Fibroblast of skin of back (primary cell): ENCODE measurements around the gene ACVR2A.

ENCODE experiments used
- DNase-seq: peaks from one replicate; pipeline ENCODE4 v3.0.0-alpha.2; 2013

Gene ACVR2A

DNA sequence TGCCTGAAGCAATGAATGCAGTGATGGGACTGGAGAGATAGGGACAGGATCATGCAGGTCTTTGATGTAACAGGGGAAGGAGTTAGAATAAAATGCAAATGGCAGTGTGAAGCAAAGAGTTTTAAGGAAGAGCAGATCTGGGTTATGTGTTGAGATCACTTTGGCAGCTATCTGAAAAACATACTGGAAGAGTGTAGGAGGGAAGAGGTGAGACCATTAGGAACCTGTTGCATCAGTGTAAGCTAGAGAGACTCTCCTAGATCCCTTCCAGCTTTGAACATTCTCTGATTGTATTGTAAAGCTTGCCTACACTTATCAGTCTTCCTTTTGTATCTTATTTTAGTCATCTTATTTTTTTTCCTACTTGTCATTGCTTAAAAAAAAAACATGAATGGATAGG, 10.5 kb downstream of the ACVR2A start:
- DNase-seq: no peak

DNA sequence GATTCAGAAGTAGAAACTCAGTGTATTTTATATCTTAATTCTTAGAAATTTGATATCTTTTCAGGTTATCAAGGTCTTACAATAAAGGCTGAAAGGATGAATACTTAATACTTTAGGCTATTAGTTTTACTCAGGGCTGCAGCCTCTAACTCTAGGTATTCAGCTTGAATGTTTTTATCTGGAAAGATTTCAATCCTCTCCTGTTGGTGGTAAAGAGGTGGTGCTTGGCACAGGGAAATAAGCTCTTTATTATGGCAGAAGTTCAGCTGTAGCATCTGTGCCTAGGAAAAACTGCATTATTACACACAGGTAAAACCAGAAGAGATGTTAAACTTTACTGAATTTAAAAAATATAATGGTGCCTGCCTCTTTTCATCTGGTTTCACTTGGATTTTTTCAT, 11.1 kb downstream of the ACVR2A start:
- no peak for DNase-seq

DNA sequence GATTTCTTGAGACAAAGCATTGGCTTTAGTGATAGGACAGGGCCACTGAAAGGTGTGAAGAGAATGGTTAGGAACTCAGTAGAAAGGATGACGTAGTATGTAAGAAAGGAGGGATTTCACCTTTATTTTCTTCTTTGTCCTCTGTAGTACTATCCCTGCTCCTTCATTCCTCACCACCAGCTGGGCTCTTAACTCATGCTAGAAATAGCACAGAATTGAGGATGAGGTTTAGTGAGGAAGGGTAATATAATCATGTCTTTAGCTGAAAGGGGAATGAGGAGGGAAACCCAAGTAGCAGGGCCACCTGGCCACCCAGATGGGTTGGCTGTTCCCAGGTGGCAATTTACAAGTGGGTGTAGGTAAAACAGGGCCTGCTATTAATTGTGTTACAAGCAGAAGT, 15.2 kb downstream of the ACVR2A start:
- no peak for DNase-seq

DNA sequence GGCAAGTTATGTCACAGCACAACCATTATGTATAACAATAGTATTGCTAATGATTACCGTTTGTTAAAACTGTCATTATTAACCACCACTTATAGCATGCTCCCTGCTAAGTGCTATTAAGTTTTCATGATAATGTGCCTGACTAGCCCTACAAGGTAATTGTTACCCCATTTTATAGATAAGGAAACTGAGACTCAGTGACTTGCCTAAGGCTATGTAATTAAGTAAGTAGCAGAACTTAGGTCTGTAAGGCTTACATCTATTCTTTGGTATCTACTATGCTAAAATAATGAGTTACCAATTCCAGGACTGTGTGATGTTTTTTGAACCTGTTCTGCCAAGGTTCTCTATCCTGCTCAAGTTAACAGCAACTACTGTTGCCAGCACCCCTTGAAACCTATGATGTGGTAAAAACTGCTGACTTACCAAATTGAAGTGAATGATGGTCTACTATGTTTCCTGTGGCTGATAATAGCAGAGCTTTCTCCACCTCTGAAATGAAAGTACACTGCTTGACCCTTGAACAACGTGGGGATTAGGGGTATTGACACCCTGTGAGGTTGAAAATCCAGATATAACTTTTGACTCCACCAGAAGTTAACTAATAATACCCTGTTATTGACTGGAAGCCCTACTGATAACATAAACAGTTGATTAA, 18.2 kb downstream of the ACVR2A start:
- no peak for DNase-seq

DNA sequence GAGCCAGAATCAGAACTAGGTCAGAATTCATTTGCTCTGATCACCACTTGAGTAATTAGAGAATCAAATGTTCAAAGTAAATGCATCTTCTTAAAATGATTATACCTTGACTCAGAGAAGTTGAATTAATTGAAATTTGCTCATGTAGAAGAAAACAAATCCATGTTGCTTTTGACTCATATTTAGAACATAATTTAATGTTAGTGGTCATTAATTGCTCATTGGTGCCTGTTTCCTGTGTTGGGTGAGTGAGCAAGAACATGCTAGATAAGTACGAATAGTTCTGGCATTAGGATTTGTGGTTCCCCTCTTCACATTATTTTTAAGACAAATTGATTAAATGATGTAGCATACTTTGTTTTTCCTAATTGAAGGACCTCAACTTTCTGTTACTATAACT, 19.0 kb downstream of the ACVR2A start:
- no peak for DNase-seq

DNA sequence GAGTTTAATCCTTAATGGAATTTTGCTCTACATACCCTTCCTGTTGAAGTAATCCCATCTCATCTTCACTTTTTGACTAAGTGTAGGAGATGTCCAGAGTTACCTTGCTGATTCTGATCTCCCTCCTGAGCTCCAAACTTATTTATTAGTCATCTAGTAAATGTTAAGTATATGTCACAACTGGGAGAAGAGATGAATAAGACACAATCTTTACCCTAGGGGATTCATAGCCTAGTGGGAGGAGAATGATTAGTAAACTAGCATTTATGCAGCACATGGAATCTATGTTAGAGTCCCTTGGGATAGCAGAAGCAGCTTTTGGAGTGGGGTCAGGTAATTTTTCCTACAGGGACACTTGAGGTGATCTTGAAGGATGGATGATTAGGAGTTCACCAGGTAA, 20.7 kb downstream of the ACVR2A start:
- DNase-seq: peak; percentile 7

DNA sequence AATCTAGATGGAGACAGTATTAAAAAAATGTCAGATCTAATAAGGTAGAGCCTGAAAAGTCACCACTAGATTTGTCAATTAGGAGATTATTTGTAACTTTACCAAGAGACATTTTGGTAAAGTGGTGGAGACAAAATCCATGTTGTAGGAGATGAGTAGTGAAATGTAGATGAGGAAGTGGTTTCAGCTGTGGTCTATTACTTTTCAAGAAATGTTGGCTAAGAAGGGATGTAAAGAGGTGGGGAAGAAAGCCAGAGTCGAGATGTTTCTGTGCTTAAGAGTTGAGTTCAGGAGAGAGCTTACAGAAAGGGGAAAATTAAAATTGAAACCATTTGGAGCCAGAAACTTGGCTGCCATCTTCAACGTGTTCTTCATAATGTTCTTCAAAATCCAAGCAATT, 22.2 kb downstream of the ACVR2A start:
- DNase-seq: no peak

DNA sequence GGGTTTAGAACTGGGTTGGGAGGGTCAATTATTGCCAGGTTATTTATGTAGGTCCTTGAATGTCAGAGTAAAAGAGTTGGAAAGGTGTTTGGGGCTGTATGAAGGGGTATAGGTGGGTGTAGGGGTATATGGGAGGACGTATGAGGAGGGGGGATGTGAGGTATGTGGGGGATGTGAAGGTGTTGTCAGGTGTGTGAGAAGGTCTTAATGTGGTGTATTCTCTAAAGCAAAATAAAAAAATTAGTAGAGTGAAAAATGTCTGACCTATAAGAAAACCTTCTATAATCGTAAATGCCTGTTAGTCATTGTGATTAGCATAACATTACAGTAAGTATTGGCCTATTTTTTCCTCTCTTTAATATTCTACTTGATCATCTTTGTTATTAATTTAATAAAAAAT, 25.1 kb downstream of the ACVR2A start:
- no peak for DNase-seq

DNA sequence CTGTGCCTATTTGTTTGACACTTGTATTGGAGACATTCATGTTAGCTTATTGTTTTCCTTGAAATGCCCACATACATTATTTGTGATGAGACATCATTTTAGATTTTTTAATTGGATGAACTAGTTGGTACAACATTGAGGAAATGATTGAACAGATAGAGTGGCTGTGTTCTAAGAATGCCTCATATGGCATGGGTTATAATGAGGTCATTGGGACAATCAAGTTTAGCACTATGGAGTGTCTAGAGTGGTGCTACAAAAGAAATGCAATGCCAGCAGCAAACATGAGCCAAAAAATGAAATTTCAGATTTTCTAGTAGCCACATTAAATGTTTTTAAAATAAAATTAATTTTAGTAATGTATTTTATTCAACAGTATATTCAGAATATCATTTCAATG, 28.1 kb downstream of the ACVR2A start:
- no peak for DNase-seq

DNA sequence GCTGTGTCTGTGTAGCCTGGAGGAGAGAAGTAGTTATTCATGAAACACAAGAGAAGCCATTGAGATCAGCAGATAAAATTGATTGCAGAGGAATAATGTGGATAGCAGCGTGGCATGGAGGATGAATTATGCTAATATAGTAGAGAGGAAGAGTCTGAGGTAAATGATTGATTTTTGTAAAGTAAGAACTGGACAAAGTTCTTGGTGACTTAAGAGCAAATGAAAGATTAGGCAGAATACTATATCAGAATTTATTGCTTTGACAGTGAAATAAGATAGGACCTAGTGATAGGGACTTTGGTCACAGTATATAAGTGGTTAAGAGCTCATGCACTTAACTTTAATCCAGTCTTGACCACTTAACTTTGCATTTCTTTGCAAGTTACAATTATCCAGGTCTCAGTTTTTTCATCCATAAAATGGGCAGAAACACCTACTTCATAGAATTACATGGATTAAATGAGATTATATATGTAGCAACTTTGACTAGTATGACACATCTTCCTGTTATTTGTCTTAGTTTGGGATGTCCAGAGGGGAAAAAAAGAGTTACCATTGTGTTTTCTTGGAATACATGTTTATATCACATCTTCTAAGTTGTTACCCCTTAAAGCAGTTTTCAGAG, 29.1 kb downstream of the ACVR2A start:
- no peak for DNase-seq

DNA sequence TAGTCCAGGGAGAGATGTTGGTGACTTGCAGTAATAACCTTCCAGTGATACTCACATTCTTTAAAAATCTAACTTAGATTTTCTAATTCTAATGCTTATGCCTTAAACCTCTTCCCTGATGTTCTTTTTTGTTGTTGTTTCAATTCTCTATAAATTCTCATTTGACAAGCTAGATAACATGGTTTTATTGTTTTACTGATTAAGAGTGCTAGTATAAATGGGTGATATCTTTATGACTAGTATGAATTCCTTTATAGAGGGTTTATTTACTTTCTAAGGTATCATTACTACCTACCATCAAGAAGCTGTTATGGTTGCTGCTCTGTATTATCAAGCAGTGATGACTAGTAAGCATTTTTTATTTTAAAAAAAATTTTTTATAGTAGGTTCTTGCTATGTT, 35.0 kb downstream of the ACVR2A start:
- DNase-seq: no peak

DNA sequence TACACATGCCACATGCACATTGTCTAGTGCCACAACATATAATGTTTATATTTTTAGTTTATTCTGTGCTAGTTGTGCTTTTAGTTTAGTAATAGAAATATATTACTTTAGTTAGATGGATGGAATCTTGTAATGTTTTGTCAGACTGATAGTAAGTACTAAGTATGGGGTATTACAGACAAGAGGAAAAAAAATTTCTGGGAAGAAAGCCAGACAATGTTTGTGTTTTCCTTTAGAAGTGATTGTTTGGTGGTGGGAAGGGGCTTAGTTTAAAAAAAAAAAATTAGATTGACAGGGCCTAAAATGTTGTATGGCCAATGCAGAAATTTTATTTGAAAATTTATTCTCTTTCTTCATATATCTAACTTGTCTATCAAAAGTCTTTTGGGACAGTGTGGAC, 37.8 kb downstream of the ACVR2A start:
- no peak for DNase-seq

DNA sequence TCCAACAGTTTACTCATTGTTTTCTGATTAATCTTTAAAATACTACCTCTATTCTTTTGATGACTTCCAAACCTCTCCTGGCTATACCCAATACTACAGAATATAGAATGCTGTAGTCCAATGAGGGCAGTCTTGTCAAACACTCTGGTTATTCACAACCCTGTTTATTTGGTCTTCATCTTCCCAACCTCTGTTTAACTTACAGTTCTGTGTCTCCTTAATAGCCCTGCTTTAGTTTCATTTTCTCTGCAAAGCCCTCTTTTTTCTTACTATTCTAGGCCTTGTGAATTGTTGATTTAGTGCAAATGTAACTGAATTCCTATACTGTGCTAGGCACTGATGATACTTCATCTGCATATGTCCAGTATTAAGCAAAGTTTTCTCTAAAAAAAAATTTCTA, 40.0 kb downstream of the ACVR2A start:
- DNase-seq: no peak

DNA sequence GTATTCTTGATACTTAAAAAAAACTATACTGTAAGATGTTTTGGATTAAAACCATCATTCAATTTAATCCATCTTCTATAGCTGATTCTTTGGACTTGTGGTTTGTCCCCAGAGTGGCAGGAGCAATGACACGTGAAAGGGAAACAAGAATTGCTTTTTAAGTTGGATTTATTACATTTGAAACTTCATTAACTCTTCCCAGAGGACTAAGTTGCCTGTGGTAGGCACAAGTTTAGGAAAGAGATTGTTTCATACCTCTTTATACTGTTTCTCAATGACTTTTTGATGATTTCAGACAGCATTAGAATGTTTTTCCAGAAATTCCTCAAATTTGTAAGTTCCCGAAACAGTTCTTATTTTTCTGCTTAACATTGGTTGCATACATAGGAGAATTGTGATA, 41.3 kb downstream of the ACVR2A start:
- DNase-seq: no peak

DNA sequence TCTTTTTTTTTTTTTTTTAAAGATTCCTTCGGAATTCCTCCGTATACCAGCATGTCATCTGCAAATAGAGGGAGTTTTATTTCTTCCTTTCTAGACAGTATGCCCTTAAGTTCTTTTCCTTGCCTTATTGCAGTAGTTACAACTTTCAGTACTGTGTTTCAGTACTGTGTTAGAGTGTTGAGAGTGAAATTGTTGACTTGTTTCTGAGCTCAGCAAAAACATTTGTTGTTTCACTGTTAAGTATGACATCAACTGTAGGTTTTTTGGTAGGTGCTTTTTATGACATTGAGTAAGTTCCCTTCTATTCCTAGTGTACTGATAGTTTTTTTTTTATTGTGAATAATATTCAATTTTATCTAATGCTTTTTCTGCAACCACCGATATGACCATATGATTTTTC, 43.9 kb downstream of the ACVR2A start:
- no peak for DNase-seq

DNA sequence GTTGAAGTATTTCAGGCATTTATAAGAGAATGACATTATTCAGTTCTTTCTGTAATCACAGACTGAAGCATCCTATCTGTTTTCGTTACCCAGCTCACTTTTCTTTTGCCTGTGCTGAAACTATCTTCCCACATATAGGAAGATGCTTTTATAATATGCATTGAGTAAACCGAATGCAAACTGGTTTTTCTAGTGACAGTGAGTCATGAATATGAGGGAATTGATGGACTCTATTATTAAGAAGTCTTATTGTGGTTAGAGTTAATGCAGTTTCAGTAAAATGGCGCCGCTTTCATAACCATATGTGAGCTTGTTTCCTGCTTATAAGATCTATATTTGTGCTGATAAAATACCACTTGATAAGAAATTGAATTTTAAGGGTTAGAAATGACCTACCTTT, 59.2 kb downstream of the ACVR2A start:
- DNase-seq: no peak

DNA sequence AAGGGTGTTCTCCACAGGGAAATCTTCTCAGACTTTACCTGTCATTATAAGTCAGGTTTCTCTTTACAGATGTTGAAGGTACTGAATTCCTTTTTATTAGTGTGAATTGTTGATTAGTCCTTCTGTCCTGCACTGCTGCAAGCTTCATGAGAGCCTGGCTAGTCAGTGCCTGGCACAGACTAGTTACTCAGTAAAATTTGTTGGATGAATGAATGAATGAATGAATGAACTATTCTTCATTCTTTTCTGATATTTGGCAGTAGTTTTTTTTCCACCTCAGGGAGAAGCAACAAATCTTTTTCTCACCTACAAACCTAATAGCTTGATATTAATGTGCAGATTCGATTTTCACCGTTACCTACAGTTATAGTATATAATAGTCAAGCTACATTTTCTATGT, 64.3 kb downstream of the ACVR2A start:
- DNase-seq: no peak

DNA sequence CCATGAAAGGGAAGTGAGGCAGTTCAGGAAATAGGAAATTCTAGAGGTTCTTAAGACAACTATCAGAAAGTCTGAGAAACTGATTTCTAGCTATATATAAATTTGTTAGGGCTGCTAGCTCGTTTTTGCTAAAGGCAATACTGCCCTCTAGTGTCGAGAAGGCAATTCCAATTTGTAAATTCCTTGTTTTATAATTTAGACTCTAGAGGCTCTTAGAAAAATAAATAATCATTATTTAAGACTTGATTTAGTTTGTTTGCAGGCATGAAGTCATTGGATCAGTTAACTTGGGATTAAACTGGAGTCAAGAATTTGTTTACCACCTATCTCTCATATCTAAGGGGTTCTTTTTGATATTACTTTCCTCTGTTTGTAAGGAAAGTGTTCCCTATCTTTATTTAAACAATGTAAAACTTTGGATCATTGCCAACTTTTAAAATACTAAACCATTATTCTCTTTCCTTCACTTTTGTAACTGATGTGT, 66.2 kb downstream of the ACVR2A start:
- DNase-seq: peak; percentile 54

DNA sequence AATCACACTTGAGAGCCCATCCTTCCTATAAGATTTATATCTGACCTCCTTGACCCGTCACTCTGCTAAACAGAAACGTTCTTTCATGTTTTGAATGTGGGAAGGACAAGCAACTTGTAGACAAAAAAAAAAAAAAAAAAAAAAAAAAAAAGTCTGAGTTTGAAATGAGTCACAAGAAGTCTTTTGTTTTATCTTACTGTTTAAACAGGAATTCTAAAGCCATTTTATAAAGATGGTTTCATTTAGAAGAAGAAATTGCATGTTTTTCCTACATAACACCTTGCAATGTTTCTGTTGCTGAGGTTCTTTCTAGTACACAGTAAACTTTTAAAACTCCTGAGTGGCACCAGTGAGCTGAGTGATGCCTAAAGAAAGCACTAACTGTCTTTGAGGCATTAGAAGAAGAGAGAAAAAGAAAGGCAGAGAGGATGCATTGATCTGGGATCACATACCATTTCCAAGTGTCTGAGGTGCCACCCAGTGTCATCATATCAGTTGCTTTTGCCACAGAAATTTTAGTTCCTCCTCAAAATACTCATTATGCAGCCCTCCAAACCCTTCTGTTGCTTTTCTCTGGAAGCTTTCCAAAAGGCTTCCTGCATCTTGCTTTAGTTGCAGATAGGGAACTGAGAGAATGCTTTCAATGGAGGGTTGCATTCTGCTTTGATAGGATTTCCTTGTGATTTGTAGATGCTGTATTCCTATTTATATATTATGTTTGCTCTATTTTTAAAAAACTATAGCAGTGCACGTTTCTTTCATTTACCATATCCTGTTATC, 69.1 kb downstream of the ACVR2A start:
- no peak for DNase-seq

DNA sequence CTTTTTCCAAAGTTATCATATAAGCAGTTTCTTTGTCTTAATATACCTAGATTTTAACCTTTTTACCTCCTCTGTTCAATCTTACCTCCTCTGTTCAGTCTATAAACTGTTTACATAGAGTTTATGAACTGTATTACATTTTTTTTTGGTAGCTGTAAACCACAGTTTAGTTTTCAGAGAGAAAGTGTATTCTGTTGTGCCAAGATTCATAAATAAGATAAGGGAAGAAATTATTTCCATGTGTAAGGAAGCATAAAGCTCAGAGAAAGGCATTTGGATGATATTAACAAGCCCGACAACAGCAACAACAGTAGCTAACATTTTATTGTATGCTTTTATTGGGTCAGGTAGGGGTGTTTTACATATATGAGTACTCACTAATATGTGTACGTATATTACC, 71.2 kb downstream of the ACVR2A start:
- no peak for DNase-seq

DNA sequence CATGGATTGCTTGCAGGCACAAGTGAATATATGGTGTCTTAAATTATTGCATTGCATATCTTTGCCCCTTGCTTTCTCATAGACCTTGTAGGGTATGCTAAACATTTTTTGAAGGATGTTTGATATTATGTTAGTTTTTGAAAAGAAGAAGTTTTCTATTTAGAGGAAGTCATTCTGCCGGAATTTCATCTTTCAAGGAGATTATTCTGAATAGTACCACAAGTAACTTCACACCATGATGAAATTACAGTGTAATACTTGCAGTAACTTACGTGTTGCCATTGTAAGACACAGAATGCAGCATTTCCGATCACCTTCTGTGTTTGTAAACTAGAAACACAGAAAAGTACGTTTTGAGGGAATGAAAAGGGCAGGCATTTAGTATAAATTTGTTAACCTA, 71.9 kb downstream of the ACVR2A start:
- DNase-seq: no peak

DNA sequence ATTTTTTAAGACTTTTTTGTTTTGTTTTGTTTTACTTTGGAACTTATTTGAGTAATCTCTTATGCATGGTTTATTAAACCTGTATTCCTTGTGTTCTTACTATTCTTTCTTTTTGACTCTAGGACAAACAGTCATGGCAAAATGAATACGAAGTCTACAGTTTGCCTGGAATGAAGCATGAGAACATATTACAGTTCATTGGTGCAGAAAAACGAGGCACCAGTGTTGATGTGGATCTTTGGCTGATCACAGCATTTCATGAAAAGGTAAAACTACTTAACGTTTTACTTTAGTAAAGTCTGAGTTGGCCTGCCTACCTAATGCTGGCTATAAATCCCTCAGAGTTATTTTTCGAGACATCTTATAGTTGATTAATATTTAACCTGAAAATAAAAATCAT, 72.3 kb downstream of the ACVR2A start:
- no peak for DNase-seq

DNA sequence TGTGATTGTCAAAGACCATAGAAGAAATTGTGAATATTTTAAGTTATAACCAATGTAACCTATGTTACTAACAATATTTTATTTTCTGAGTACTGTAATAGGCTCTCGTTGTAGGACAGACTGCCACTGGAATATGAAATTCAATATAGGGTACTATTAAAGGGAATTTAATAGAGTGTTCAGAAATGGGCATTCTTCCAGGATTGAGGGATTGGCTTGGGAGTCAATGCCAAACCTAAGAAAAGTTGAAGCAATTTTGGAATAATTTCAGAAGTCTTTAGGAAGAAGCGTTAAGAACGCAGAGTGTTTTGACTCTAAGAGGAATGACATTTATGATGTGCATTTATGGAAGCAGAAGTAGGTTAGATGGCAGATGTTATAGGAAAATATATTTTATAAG, 79.0 kb downstream of the ACVR2A start:
- no peak for DNase-seq

DNA sequence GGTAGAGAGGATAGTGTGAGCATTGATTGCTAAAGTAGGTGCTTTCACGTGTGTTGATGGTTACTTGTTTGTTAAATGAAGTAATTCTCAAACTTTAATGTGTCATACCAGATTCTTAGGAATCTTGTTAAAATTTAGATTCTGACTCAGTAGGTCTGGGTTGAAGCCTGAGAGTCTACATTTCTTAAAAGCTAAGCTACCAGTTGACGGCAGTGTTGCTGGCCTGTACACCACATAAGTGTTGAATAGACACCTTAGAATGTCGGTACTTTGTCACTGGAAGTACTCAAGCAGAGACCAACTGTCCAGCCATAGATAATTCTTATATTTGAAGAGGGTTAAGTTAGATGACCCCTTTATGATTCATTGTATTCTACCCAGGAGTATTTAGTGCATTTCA, 79.8 kb downstream of the ACVR2A start:
- DNase-seq: no peak
